ENCODE data around the gene TOLLIP.

Gene TOLLIP

DNA sequence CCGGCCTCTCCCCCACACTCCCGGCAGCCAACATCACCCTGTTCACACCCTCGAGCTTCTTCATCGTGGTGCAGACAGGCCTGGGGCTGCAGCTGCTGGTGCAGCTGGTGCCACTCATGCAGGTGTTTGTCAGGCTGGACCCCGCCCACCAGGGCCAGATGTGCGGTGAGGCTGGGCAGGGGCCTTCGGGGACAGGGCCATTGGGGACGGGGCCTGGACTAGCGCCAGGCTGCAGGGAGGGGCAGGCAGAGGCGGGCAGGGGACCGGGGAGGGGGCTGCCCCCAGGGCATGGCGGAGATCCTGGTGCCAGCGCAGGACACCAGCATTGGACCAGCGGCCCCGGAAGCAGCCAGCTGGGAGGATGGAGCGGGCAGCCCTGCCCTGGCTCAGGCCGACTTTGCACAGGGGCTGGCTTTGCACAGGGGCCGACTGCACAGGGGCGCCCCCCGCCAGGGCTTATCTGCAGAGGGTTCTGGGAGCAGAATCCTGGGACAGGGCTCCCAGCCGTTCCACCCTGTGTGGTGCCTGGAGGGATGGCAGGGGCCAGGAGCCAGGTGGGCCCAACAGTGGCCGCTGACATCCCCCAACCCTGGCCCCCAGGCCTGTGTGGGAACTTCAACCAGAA is 77.9 kb downstream of the TOLLIP start:
- DNase-seq (ENCODE audit: low spot score): peak; percentile 33

- DNase-seq (ENCODE audit: low spot score): peak; percentile 61
These were observed 78.7 kb downstream of the TOLLIP start for GRCh38 chr11:1230456-1231395.

DNA sequence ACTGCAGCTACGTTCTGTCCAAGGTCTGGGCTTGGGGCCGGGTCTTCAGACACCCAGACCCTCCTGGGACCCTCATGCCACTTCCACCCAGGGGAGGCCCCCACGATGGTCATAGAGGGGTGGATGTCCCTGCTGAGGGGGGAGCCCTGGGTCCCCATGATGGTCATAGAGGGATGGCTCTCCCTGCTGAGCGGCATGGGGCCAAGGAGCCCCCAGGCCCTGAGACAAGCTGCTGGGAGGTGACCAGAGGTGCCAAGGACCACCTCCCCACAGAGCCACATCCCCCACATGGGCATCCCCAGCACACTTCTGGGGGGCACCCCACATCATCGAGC is 79.3 kb downstream of the TOLLIP start:
- DNase-seq (ENCODE audit: low spot score): no peak

- DNase-seq (ENCODE audit: low spot score): peak; percentile 21
These were observed 79.8 kb downstream of the TOLLIP start for GRCh38 chr11:1229471-1230120.

- peak; percentile 15 for DNase-seq (ENCODE audit: low spot score)
These were observed 80.4 kb downstream of the TOLLIP start for GRCh38 chr11:1228921-1229451.

- peak; percentile 66 for DNase-seq (ENCODE audit: low spot score)
These were observed 81.2 kb downstream of the TOLLIP start for GRCh38 chr11:1228101-1228821.

- DNase-seq (ENCODE audit: low spot score): peak; percentile 17
These were observed 81.8 kb downstream of the TOLLIP start for GRCh38 chr11:1227551-1228100.

- DNase-seq (ENCODE audit: low spot score): peak; percentile 85
These were observed 82.4 kb downstream of the TOLLIP start for GRCh38 chr11:1226986-1227550.

GRCh38 chr11:1226226-1226985 is 83.0 kb downstream of the TOLLIP start:
- peak; percentile 71 for DNase-seq (ENCODE audit: low spot score)

DNA sequence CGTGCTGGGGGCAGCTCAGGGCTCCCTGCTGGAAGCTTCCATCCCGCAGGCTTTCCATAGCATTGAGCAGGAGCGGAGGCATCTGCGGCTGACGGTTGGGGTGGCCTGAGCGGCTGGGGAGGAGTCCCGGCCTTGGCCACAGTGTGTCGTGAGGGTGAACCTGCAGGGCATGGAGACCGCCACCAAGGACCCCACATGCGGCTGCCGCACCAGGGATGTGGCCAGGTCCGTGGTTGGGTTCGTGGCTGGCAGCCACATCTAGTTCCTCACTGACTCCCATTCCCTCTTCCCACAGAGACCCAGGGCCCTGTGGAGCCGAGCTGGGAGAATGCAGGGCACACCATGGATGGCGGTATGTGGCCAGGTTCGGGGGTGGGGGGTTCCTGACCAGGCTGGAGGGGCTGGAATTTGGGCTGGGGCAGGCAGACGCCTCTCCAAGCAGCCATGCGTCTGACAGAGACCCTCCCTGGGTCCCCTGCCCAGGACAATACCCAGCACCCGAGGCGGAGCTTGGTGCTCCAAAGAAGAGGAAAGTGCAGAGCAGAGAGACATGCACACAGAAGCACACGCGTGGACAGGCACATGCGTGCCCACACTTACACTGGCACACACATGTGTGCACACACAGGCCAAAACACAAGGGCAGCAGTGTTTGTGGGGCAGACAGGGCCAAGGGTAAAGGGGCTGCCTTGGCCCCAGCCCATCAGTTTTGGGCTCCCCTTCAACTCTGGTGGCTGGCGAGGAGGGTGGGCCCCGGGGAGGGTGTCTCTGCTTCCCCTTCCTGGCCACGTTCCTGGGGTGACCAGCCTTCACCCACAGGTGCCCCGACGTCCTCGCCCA is 83.8 kb downstream of the TOLLIP start:
- peak; percentile 17 for DNase-seq (ENCODE audit: low spot score)

DNA sequence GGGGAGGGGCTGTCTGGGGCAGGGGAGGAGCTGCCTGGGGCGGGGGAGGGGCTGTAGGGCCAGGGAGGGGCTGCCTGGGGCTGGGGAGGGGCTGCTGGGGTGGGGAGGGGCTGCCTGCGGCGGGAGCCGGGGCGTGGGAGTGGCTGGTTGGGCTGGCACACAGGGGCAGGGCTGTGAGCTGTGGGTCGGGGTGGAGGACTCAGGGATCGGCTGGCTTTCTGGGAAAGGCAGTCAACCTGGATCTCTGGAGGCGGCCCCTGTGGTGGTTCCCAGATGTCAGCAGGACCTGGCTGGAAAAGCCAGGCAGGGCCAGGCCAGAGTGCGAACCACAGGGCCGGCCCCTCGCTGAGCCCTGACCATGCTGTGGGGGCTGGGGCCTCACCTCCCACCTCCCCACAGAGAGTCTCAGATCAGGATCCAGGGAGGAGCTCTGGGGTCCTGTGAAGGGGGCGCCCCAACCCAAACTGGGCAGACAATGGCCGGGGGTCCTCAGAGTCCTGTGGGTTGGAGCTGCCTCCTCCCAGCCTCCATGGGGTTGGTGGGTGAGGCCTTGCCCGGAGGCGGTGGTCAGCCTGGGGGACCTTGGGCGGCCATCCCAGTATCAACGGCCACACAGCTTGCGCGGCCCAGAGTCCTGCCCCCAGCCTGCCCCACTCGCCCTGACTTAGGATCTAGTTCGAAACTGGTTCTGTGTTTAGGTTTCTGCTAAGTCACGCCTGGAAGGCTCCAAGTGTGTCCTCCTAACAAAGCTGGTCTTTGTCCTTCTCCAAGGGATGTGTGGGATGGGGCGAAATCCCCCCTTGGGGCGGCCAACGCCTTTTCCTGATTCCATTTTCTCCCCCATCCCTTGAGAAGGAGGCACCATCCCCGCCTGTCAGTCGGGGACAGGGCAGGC is 84.7 kb downstream of the TOLLIP start:
- peak; percentile 82 for DNase-seq (ENCODE audit: low spot score)
